Kasumi-1 (cell line): ENCODE measurements around the gene HRAS.

Experiments used
- DNase-seq, 2 experiments: peaks; one replicate each; lab custom pipeline; 2025; lab: John Stamatoyannopoulos, UW

The HRAS gene

DNA sequence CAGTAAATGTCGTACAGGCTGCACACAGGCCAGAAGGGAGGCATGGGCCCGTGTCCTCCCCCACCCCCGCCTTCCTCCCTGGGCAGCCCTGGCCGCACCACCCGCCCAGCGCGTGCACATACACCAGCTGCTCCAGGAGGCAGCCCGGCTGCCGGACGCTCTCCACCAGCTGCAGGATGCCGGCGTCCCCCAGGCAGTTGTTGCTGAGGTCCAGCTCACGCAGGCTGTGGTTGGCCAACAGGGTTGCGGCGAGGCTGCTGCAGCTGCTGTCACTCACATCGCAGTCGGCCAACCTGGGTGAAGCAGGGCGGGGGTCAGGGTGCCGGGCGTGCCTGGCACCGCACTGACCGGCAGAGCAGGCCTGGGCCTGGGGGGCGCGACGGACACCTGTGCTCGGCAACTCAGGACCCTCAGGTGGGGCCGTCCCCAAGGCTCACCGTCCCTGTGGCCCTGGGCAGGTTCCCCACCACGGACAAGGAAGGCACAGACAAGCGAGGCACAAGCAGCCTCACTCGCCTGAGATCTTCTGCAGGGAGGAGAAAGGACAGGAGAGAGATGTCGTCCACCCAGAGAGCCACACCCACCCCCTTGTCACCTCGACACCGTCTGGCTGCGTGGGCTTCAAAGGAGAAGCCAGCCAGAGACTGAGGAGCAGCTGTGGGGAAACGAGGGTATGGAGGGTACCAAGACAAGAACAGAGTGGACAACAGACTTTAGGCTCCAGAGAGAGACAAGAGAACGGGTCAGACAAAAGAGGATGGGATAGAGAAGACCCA is 40.4 kb downstream of the HRAS start:
- no peak for DNase-seq

DNA sequence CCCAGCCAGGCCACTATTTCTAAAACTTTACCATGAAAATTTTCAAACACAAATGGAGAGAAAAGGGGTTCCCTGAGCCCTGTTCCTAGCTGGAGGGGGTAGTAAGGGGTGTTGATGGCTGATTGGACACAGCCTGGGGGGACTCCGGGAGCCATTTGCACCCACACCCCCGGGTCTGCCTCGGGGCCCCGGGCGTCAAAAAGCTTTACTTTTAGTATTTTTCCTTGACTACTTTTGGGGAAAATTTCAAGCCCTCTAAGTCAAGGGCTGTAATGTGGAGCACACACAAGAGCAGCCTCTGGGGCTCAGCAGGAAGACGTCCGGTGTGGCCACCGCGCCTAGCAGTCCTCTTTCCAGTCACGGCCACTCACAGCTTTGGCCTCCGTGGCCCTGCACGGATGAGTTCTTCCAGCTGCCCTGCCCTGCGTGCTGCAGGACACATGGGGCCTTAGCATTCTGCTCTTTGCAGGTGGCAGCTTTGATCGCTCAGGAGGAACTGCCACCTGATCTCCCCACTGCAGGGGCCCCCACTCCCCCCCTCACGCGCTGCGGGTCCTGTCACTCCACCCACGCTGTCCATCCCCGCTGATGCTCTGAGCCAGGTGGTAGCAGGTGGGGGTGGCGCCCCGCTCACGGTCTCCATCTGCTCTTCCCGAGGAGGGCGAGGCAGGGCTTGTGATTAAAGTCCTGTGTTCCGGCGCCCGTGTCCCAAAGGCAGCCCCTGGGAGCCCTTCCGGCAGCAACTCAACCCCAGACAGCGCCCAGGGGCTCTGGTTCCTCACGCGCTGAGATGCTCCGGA is 42.7 kb downstream of the HRAS start:
- no peak for DNase-seq

DNA sequence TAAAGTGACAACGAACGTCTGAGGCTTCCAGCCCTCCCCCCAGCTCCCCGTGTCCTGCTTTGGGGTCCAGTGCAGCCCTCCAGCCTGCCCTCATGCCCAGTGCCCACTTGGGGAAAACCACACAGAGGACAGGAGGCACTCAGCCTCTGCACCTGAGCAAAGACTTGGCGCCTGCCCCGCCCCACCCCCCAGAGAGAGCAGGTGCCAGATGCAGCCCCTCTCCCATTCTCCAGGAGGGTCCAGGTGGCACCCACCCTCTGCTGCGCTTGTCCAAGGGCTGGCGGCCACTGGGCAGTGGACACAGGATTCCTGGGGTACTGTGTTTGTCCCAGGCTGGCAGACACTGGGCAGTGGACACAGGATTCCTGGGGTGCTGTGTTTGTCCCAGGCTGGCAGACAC is 44.0 kb downstream of the HRAS start:
- no peak for DNase-seq

DNA sequence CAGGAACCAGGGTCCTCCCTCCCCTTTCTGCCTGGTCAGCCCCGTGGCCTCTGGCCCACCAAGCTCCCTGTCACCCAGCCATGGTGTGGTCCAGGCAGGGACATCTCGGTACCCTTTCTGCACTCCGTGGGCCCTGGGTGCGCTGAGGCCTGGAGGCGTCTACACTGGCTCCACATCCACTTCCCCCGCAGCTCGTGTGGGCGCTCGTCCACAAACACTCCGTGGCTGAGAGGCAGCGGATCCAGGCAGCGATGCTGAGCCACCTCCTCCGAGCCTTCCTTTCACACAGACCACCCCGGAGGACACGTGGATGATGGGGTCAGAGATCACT is 44.5 kb downstream of the HRAS start:
- no peak for DNase-seq

- no peak for DNase-seq
Measured at GRCh38 chr11:490186-490929, 45.0 kb downstream of the HRAS start.

GRCh38 chr11:489610-490185 is 45.7 kb downstream of the HRAS start:
- DNase-seq: no peak

DNA sequence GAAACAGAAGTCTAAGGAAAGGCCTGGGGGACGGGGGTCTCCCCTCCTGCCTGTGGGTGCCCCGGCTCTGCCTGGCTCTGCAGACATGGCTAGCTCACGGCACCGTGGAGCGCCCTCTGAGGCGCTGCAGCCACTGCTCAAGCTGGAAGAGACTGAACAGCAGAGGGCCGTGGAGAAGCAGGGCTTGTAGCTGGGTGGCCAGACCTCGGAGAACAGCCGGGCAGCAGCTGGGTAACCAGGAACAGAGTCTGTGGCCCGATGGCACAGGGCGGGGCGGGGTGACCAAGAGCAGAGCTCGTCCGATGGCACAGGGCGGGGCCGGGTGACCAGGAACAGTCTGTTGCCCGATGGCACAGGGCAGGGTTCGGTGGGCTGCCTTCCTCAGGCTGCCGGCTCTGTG is 46.4 kb downstream of the HRAS start:
- DNase-seq: no peak

DNA sequence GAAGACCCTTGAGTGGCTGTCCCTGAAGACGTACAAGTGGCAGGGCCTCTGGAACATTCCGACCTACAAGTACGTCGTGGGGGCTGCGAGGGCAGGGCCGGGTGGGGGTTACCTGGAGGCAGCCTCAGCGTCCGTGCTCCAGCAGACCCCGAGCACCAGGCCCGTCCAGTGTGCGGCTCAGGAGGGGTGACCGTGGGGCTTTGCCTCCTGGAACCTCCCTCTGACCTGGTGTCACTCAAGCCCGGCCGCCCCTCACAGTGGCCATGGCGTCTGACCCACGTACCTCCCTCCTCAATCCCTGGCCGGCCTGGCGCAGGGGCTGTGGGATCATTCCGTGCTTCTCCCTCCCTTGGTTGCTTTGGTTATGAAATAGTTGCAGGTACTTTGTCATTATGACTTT is 46.8 kb downstream of the HRAS start:
- DNase-seq: no peak

GRCh38 chr11:488062-488461 is 47.3 kb downstream of the HRAS start:
- no peak for DNase-seq

DNA sequence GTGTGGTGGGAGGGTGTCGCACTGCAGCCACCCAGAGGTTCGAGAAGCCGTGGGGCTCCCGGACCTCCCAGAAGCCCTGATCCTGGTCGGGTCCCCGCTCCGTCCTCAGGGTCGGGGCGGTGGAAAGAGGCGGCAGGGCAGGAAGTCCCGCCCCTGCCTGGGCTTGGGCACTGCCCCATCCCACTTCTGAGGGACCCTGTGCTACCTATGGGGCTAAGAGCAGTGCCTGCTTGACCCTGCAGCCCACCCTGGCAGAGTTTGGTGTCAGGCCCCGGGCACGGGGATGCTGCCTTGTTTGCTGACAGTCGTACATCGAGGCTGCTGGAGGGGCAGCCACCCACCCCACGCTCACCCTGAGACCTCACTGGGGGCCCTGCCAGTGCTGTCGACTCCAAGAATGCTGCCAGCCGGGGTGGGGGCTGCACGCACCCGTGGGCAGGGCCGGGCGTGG is 47.8 kb downstream of the HRAS start:
- DNase-seq: no peak

DNA sequence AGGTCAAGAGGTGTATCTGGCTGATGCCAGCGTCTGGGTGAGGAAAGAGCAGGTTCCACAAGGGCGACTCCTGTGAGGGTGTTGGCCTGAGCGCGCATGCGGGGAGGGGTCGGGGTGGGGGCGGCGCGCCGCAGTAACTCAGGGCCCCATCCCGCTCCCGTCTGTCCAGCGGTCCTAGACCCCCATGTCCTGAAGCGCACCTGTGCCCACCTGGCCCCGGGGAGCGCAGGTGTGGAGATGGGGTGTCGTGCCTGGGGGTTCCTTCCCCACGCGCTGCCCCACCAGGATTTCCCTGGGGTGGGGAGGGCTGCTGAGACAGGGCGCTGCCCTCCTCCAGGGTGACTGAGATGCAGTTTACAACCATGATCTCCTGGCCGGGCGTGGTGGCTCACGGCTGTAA is 49.2 kb downstream of the HRAS start:
- no peak for DNase-seq

DNA sequence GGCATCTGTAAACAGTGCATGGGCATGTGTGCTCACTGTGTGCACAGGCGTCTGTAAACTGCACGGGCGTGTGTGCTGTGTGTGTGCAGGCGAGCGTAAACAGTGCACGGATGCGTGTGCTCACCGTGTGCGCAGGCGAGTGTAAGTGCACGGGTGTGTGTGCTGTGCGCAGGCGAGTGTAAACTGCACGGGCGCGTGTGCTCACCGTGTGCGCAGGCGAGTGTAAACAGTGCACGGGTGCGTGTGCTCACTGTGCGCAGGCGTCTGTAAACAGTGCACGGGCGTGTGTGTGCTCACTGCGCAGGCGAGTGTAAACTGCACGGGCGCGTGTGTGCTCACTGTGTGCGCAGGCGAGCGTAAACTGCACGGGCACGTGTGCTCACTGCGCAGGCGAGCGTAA is 50.8 kb downstream of the HRAS start:
- DNase-seq: no peak
